Gastroesophageal sphincter (tissue), 4 donors: ENCODE results near the gene SP140L. TPM values are rescaled to one million over a fixed set of nuclear protein-coding genes. Genes with fewer than 3 reads are reported as not detected.
A peak's percentile ranks its signal among the peaks of the same experiment; 100 is the strongest.
"Not testable (repeated sequence)": the region's sequence is repeated elsewhere in the genome, so short reads cannot be mapped to it uniquely, and the experiment has no call there.

Experiments used
- ATAC-seq: fragments of 150-250 bp; one replicate; pipeline ENCODE4 v1.9.1; 2016; ENCODE audit warnings: mild to moderate bottlenecking, moderate library complexity
- H3K27ac ChIP-seq, 4 donors: fragments of 200-600 bp; sonication (generic) in 3 of 4; 1 replicate in 3 of 4; 2 replicates in 1 of 4; pipeline ENCODE4 v1.5.1; 2016 to 2019
- H3K27me3 ChIP-seq: fragments of 200-600 bp; sonication (generic); one replicate; pipeline ENCODE4 v1.5.1; 2019
- H3K36me3 ChIP-seq, 2 donors: fragments of 200-600 bp; sonication (generic); one replicate each; pipeline ENCODE4 v1.5.1; 2019; ENCODE audit warnings: control low read depth in 1 of 2
- H3K4me1 ChIP-seq, 3 donors: fragments of 200-600 bp; sonication (generic); 1 replicate in 2 of 3; 2 replicates in 1 of 3; pipeline ENCODE4 v1.5.1; 2016 to 2019; ENCODE audit warnings: control low read depth in 2 of 3
- H3K4me3 ChIP-seq, 2 donors: fragments of 200-600 bp; sonication (generic); one replicate each; pipeline ENCODE4 v1.5.1; 2019; ENCODE audit warnings: mild to moderate bottlenecking in 1 of 2, moderate library complexity in 1 of 2
- H3K9me3 ChIP-seq, 3 donors: fragments of 200-600 bp; sonication (generic); one replicate each; pipeline ENCODE4 v1.5.1; 2017 to 2019; ENCODE audit warnings: control low read depth in 2 of 3
- CTCF ChIP-seq, 4 experiments: fragments of 200-600 bp in 2 of 4; fragments of 450-650 bp in 2 of 4; sonication (generic) in 1 of 4; IDR thresholded peaks; one replicate each; pipeline ENCODE4 v1.5.1; 2017 to 2019; ENCODE audit warnings: antibody characterized with exemption in 4 of 4, mild to moderate bottlenecking in 2 of 4, moderate library complexity in 2 of 4
- EP300 ChIP-seq: sonication (generic); formaldehyde crosslinking; IDR thresholded peaks from one replicate; pipeline ENCODE4 v1.6.1; 2017; ENCODE audit warnings: antibody characterized with exemption, mild to moderate bottlenecking
- POLR2A ChIP-seq, 2 donors: fragments of 450-650 bp; IDR thresholded peaks; one replicate each; pipeline ENCODE4 v1.6.1; 2017; ENCODE audit warnings: antibody characterized with exemption in 2 of 2, mild to moderate bottlenecking in 2 of 2, moderate library complexity in 1 of 2
- POLR2AphosphoS5 ChIP-seq: sonication (generic); formaldehyde crosslinking; IDR thresholded peaks from one replicate; pipeline ENCODE4 v1.6.1; 2017; ENCODE audit warnings: antibody characterized with exemption
- WGBS, 2 donors: methylation state at CpG; one replicate each; pipeline ENCODE4 v1.1.5; 2018; ENCODE audit warnings: low coverage in 1 of 2; 5-methylcytosine and 5-hydroxymethylcytosine counted together
- total RNA-seq, 4 donors: library from RNA; depleted of rRNA; stranded (reverse); fragments of >200 nt; gene quantifications; one replicate each; pipeline ENCODE4 v1.1.0, GENCODE V29; 2016

The SP140L gene
- total RNA-seq, 4 donors from 2014 or later, result 6.1 to 11.0 (median 7.6) TPM

DNA sequence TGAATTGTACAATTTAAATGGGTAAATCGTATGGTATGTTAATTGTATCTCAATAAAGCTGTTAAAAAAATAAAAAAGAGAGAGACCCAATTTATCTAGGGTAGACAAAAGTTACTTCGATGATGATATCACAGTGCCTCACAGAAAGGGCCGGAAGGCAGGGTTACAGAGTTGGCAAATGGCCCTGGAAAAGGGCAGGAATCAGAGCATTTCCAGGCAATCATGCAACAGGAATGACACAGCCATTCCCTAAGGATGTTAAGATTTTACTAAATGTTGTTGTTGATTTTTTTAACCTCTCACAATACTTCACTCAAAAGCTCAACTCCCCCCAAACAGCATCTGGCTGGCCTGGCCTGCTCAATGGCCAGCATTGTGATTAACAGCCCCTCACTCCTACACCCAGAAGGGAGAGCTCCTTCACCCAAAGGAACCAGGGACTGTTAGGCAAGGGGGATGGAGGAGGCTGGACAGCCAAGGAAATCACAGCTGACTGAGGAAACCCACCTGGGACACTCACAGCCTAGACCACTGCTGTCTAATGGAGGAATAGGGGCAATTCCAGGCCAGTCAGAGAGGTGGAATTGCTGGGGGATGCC lies 81.3 kb downstream of the SP140L start:
- Histone ChIP-seq H3K4me1 (peaks cover 0 to 40% (median 22%) of the 10 kb centered on the region in 3 donors), H3K9me3 (no peaks in the 10 kb centered on the region), H3K27me3 (no peaks in the 10 kb centered on the region), H3K4me3 (no peak overlapping the region), H3K36me3 (peaks cover 0 to 24% of the 10 kb centered on the region in 2 donors), H3K27ac (peak overlapping the region in 3 of 4 donors; percentile 48 to 72 (median 64))
- TF ChIP-seq CTCF (IDR thresholded peaks at IDR 0.05), result no peak
- TF ChIP-seq POLR2AphosphoS5, result peak; percentile 51
- no peak for TF ChIP-seq EP300
- 44 to 79% methylated on average over 3 of the region's 3 CpGs for WGBS, 2 donors
- ATAC-seq, result peak; percentile 61

- Histone ChIP-seq H3K36me3 (peaks cover 0 to 14% of the 10 kb centered on the region in 2 donors), H3K4me1 (peaks cover 0 to 40% (median 22%) of the 10 kb centered on the region in 3 donors), H3K27ac (peak overlapping the region in 3 of 4 donors; percentile 48 to 72 (median 64))
- WGBS, 2 donors, result 50% methylated on average over 1 of the region's 2 CpGs; no CpG with 5 or more reads in 1 of the 2 donors
- not testable (repeated sequence) for ATAC-seq, H3K27me3 ChIP-seq, H3K9me3 ChIP-seq, H3K4me3 ChIP-seq
Measured at GRCh38 chr2:230409316-230409715, 82.3 kb downstream of the SP140L start.

- WGBS, 2 donors, result 83 to 100% methylated on average over 1 of the region's 1 CpG
- no peak for ATAC-seq
- Histone ChIP-seq H3K27me3 (no peaks in the 10 kb centered on the region), H3K27ac (peak overlapping the region in 1 of 4 donors; percentile 18), H3K4me1 (peaks cover 0 to 45% (median 24%) of the 10 kb centered on the region in 3 donors), H3K36me3 (peaks cover 0 to 5% of the 10 kb centered on the region in 2 donors), H3K4me3 (no peak overlapping the region), H3K9me3 (no peaks in the 10 kb centered on the region)
- TF ChIP-seq EP300 (no peak), POLR2A (IDR thresholded peaks at IDR 0.05) (peak in 1 of 2 donors; percentile 2)
Measured at GRCh38 chr2:230410263-230410662, 83.3 kb downstream of the SP140L start.

GRCh38 chr2:230410861-230411569 lies 84.0 kb downstream of the SP140L start:
- WGBS, 2 donors, result 6 to 27% methylated on average over 2 to 10 of the region's 16 CpGs
- no peak for ATAC-seq
- Histone ChIP-seq H3K4me3 (peak overlapping the region; percentile 53 to 64), H3K27me3 (no peaks in the 10 kb centered on the region), H3K9me3 (no peaks in the 10 kb centered on the region), H3K36me3 (no peaks in the 10 kb centered on the region), H3K4me1 (peaks cover 0 to 51% (median 25%) of the 10 kb centered on the region in 3 donors), H3K27ac (peak overlapping the region; percentile 62 to 93 (median 90))
- TF ChIP-seq POLR2A (IDR thresholded peaks at IDR 0.05), result no peak
- no peak for TF ChIP-seq POLR2AphosphoS5
- TF ChIP-seq EP300, result no peak
- TF ChIP-seq CTCF (IDR thresholded peaks at IDR 0.05), result no peak

GRCh38 chr2:230411570-230412370 lies 84.8 kb downstream of the SP140L start:
- Histone ChIP-seq H3K9me3 (no peaks in the 10 kb centered on the region), H3K36me3 (no peaks in the 10 kb centered on the region), H3K4me1 (peaks cover 0 to 51% (median 25%) of the 10 kb centered on the region in 3 donors), H3K27ac (peak overlapping the region; percentile 62 to 93 (median 90)), H3K27me3 (no peaks in the 10 kb centered on the region), H3K4me3 (peak overlapping the region; percentile 53 to 64)
- ATAC-seq, result peak; percentile 79
- 1% methylated on average over 20 of the region's 57 CpGs; no CpG with 5 or more reads in 1 of the 2 donors for WGBS, 2 donors
- TF ChIP-seq CTCF (IDR thresholded peaks at IDR 0.05) (peak in 1 of 4 experiments; percentile 5), POLR2AphosphoS5 (no peak), EP300 (no peak), POLR2A (IDR thresholded peaks at IDR 0.05) (peak; percentile 34 to 57)
